ENCODE data around the gene C9orf78.

C9orf78 gene

DNA sequence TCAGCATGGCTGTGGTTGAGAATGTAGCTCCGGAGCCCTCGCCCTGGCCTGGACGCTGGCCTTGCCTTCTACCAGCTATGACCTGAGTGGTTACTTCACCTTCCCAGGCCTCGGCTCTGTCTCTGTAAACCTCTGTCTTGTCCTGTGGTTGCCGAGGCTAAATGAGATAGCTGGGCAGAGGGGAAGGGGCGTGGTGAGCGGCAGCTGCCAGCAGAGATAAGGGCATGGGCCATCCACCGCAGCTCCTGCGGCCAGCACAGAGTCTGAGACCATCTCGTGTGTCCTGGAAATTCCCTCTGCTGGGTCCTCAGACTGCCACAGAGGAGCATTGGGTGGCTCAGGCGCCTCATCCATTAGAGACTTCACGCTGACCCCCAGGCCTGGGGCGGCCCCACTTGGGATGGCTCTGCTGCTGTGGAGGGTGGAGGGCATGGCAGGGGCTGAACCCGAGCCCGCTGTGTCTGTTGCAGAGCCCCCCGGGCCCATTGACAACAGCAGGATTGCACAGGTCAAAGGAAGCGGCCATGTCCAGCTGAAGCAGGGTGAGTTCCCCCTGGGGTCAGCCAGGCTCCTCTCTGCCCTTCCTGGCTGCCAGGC, 44.1 kb upstream of the C9orf78 start:
- TF ChIP-seq, protein P1, sequence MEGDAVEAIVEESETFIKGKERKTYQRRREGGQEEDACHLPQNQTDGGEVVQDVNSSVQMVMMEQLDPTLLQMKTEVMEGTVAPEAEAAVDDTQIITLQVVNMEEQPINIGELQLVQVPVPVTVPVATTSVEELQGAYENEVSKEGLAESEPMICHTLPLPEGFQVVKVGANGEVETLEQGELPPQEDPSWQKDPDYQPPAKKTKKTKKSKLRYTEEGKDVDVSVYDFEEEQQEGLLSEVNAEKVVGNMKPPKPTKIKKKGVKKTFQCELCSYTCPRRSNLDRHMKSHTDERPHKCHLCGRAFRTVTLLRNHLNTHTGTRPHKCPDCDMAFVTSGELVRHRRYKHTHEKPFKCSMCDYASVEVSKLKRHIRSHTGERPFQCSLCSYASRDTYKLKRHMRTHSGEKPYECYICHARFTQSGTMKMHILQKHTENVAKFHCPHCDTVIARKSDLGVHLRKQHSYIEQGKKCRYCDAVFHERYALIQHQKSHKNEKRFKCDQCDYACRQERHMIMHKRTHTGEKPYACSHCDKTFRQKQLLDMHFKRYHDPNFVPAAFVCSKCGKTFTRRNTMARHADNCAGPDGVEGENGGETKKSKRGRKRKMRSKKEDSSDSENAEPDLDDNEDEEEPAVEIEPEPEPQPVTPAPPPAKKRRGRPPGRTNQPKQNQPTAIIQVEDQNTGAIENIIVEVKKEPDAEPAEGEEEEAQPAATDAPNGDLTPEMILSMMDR (conservative IDR thresholded peaks at IDR 0.05; ENCODE audit: low read depth, low read length) = no peak
- DNase-seq (ENCODE audit: low read depth) = no peak
- H3K4me3 ChIP-seq (ENCODE audit: low read length) = no peak overlapping the region

DNA sequence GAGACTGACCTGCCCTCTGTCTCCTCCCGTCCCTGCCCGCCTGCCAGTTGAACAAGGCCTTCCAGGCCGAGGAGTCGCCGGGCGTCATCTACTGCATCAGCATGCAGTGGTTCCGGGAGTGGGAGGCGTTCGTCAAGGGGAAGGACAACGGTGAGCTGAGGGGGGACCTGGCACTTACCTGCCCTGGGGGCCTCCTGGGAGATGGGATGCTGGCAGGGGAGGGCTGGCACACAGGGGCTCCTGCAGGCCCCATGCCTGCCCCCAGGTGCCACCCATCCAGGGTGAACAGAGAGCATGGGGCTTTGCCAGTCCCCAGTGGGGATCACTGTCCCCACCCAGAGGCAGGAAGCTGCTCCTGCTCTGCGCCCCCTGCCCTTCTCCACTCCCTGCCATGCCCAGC, 43.2 kb upstream of the C9orf78 start:
- no peak for DNase-seq (ENCODE audit: low read depth)
- TF ChIP-seq, protein P1 (conservative IDR thresholded peaks at IDR 0.05; ENCODE audit: low read depth, low read length) = no peak

GRCh38 chr9:129876815-129877214, 41.7 kb upstream of the C9orf78 start:
- no peak for DNase-seq (ENCODE audit: low read depth)
- TF ChIP-seq, protein P1 (conservative IDR thresholded peaks at IDR 0.05; ENCODE audit: low read depth, low read length) = no peak
- no peak overlapping the region for H3K4me3 ChIP-seq (ENCODE audit: low read length)

More for the DNA sequence above, 43.2 kb upstream of the C9orf78 start:
- H3K4me3 ChIP-seq (ENCODE audit: low read length) = no peak overlapping the region

GRCh38 chr9:129875687-129876395, 40.8 kb upstream of the C9orf78 start:
- TF ChIP-seq, protein P1 (conservative IDR thresholded peaks at IDR 0.05; ENCODE audit: low read depth, low read length) = no peak
- no peak for DNase-seq (ENCODE audit: low read depth)
- no peak overlapping the region for H3K4me3 ChIP-seq (ENCODE audit: low read length)

DNA sequence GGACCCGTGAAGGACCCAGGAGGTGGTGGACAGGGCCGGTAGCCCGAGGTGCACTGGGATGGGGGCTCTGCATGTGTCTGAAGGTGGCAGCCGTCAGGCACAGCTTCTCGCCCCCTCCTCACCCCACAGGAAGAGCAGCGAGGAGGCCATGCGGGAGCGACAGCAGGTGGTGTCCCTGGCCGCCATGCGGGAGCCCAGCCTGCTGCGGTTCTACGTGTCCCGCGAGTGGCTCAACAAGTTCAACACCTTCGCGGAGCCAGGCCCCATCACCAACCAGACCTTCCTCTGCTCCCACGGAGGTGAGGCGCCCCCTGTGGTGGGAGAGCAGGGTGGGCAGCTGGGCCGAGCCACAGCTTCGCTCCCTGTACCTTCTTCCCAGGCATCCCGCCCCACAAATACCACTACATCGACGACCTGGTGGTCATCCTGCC, 40.1 kb upstream of the C9orf78 start:
- H3K4me3 ChIP-seq (ENCODE audit: low read length) = no peak overlapping the region
- TF ChIP-seq, protein P1 (conservative IDR thresholded peaks at IDR 0.05; ENCODE audit: low read depth, low read length) = peak; percentile 17
- no peak for DNase-seq (ENCODE audit: low read depth)

DNA sequence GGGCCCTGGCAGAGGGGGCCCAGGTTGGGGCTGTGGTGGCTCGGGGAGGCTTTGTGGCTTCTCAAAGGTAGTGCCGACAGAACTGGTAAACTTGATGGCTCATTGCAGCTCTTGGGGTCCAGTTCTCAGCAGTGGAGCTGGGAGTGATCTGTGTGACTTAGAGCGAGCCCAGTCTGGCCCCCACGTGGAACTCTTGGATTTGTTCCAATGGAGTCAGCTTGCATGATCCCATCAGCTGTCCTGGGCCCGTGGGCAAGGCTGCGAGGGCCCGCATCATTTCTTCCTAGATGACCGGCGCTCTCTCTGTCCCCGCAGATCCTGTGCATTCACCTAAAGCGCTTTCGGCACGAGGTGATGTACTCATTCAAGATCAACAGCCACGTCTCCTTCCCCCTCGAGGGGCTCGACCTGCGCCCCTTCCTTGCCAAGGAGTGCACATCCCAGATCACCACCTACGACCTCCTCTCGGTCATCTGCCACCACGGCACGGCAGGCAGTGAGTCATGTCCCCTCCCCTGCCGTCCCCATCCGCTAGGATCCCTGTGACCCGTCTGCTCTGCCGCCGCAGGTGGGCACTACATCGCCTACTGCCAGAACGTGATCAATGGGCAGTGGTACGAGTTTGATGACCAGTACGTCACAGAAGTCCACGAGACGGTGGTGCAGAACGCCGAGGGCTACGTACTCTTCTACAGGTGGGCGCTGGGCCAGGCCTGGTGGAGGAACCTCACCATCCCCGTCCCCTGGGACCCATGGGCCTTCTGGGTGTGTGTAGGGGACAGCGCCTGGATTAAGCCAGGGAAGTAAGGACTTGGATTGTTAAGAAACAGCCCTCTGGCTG, 39.4 kb upstream of the C9orf78 start:
- H3K4me3 ChIP-seq (ENCODE audit: low read length) = no peak overlapping the region
- DNase-seq (ENCODE audit: low read depth) = no peak
- TF ChIP-seq, protein P1 (conservative IDR thresholded peaks at IDR 0.05; ENCODE audit: low read depth, low read length) = no peak
